Upper lobe of right lung (tissue), 1 donor: ENCODE results near the gene CMTM6. TPM values are rescaled to one million over a fixed set of nuclear protein-coding genes. Genes with fewer than 3 reads are reported as not detected.

Experiments
- ATAC-seq: fragments of 200-7000 bp; cut with Tn5 transposase; one replicate; pipeline ENCODE4 v1.9.1; 2020; ENCODE audit warnings: mild to moderate bottlenecking, moderate library complexity
- DNase-seq: peaks from one replicate; pipeline ENCODE4 v3.0.0-alpha.2; 2020
- H3K27ac ChIP-seq: fragments of 200-600 bp; one replicate; pipeline ENCODE4 v1.8.0; 2022
- H3K27me3 ChIP-seq: fragments of 200-600 bp; one replicate; pipeline ENCODE4 v1.8.0; 2022; ENCODE audit warnings: mild to moderate bottlenecking
- H3K36me3 ChIP-seq: fragments of 200-600 bp; one replicate; pipeline ENCODE4 v1.8.0; 2022
- H3K4me1 ChIP-seq: fragments of 200-600 bp; one replicate; pipeline ENCODE4 v1.8.0; 2022
- H3K4me3 ChIP-seq: fragments of 200-600 bp; one replicate; pipeline ENCODE4 v1.8.0; 2022; ENCODE audit warnings: mild to moderate bottlenecking
- H3K9me3 ChIP-seq: fragments of 200-600 bp; one replicate; pipeline ENCODE4 v1.8.0; 2022
- CTCF ChIP-seq: fragments of 200-600 bp; IDR thresholded peaks from one replicate; pipeline ENCODE4 v1.8.0; 2022; ENCODE audit warnings: antibody characterized with exemption
- intact Hi-C: fragments of 100-400 bp; cut with DNase I; formaldehyde crosslinking; loops from one replicate; pipeline ENCODE4 v1.11.0; 2022
- total RNA-seq: library from RNA; stranded (reverse); fragmentation: NEBNext Ultra II Directional; extraction: Animal tissue kit (Norgen Biotek cat#: 25700); gene quantifications from one replicate; pipeline ENCODE4 v1.2.1, GENCODE V29; 2021
- donor health status: DM: no; HTN: yes; CAD: no; lungs with severe emphysema.

CMTM6 gene
- total RNA-seq, 1 donor from 2014 or later, result 58.9 TPM

GRCh38 chr3:32544894-32545293, 42.2 kb upstream of the CMTM6 start:
- DNase-seq, result no peak
- peaks cover 19% of the 10 kb centered on the region for H3K36me3 ChIP-seq
- H3K9me3 ChIP-seq, result no peaks in the 10 kb centered on the region
- intact Hi-C loops, result no loop called here
- H3K4me3 ChIP-seq, result no peak overlapping the region
- no peaks in the 10 kb centered on the region for H3K27me3 ChIP-seq
- H3K27ac ChIP-seq, result no peak overlapping the region
- no peak for TF ChIP-seq CTCF
- no peak for ATAC-seq
- no peaks in the 10 kb centered on the region for H3K4me1 ChIP-seq

GRCh38 chr3:32542807-32543206, 40.2 kb upstream of the CMTM6 start:
- DNase-seq (no peak), ATAC-seq (no peak)
- Histone ChIP-seq H3K27me3 (no peaks in the 10 kb centered on the region), H3K4me3 (no peak overlapping the region), H3K9me3 (no peaks in the 10 kb centered on the region), H3K27ac (no peak overlapping the region), H3K36me3 (peaks cover 36% of the 10 kb centered on the region), H3K4me1 (no peaks in the 10 kb centered on the region)
- intact Hi-C loops, result no loop called here
- no peak for TF ChIP-seq CTCF

- ATAC-seq (no peak), DNase-seq (no peak)
Measured at GRCh38 chr3:32540899-32541298, 38.2 kb upstream of the CMTM6 start.

GRCh38 chr3:32532434-32532833, 29.8 kb upstream of the CMTM6 start:
- no peak for ATAC-seq
- intact Hi-C loops, result no loop called here
- no peak for TF ChIP-seq CTCF
- H3K27me3 ChIP-seq, result no peaks in the 10 kb centered on the region
- no peak overlapping the region for H3K4me3 ChIP-seq
- no peaks in the 10 kb centered on the region for H3K9me3 ChIP-seq
- no peak overlapping the region for H3K27ac ChIP-seq
- no peak for DNase-seq
- H3K36me3 ChIP-seq, result peaks cover 73% of the 10 kb centered on the region
- H3K4me1 ChIP-seq, result no peaks in the 10 kb centered on the region

More at GRCh38 chr3:32540899-32541298, 38.2 kb upstream of the CMTM6 start:
- no peaks in the 10 kb centered on the region for H3K9me3 ChIP-seq
- H3K4me1 ChIP-seq, result no peaks in the 10 kb centered on the region
- no peak overlapping the region for H3K27ac ChIP-seq
- no peaks in the 10 kb centered on the region for H3K27me3 ChIP-seq
- H3K36me3 ChIP-seq, result peaks cover 47% of the 10 kb centered on the region
- intact Hi-C loops, result no loop called here
- H3K4me3 ChIP-seq, result no peak overlapping the region
- no peak for TF ChIP-seq CTCF

- intact Hi-C loops, result no loop called here
- Histone ChIP-seq H3K36me3 (peaks cover 77% of the 10 kb centered on the region), H3K4me1 (no peaks in the 10 kb centered on the region), H3K27me3 (no peaks in the 10 kb centered on the region), H3K4me3 (no peak overlapping the region), H3K27ac (no peak overlapping the region), H3K9me3 (no peaks in the 10 kb centered on the region)
- no peak for DNase-seq
- TF ChIP-seq CTCF, result no peak
- ATAC-seq, result no peak
Measured at GRCh38 chr3:32531010-32531647, 28.5 kb upstream of the CMTM6 start.

GRCh38 chr3:32525720-32526119, 23.1 kb upstream of the CMTM6 start:
- peaks cover 61% of the 10 kb centered on the region for H3K36me3 ChIP-seq
- no peak overlapping the region for H3K27ac ChIP-seq
- no peak overlapping the region for H3K4me3 ChIP-seq
- H3K9me3 ChIP-seq, result no peaks in the 10 kb centered on the region
- intact Hi-C loops, result no loop called here
- no peak for DNase-seq
- H3K4me1 ChIP-seq, result no peaks in the 10 kb centered on the region
- no peak for TF ChIP-seq CTCF
- ATAC-seq, result no peak
- no peaks in the 10 kb centered on the region for H3K27me3 ChIP-seq
